A673 (cell line): ENCODE measurements around the gene PDSS1.

Experiments
- EZH2 ChIP-seq: fragments of 200-600 bp; sonication (generic); IDR thresholded peaks from 2 replicates; pipeline ENCODE4 v1.6.1; 2017; ENCODE audit warnings: borderline replicate concordance, low read depth, mild to moderate bottlenecking, mixed read lengths, antibody characterized with exemption, low read length; ENCODE audit not compliant: poor library complexity, severe bottlenecking
- TF ChIP-seq, protein P1 (sequence below): fragments of 300-800, 200-600 bp; sonication (generic); conservative IDR thresholded peaks from 2 replicates; pipeline ENCODE4 v1.5.1; 2017; ENCODE audit warnings: low read depth, mild to moderate bottlenecking, antibody characterized with exemption, low read length, moderate library complexity, mixed read lengths

DNA sequence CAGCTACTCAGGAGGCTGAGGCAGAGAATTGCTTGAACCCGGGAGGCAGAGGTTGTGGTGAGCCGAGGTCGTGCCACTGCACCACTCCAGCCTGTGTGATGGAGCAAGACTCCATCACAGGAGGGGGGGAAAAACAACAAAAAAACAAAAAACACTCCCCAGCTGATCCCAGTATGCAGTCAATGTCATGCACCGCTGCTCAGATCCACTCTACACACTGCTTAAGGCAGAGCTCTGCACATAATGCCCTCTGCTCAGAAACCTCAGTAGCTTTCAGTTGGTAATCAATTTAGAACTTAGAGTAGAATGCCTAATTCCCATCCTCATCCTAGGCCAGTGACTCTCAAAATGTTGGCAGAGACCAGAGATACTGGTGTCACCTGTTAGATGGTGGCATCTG lies 43.9 kb downstream of the PDSS1 start:
- TF ChIP-seq, protein P1, sequence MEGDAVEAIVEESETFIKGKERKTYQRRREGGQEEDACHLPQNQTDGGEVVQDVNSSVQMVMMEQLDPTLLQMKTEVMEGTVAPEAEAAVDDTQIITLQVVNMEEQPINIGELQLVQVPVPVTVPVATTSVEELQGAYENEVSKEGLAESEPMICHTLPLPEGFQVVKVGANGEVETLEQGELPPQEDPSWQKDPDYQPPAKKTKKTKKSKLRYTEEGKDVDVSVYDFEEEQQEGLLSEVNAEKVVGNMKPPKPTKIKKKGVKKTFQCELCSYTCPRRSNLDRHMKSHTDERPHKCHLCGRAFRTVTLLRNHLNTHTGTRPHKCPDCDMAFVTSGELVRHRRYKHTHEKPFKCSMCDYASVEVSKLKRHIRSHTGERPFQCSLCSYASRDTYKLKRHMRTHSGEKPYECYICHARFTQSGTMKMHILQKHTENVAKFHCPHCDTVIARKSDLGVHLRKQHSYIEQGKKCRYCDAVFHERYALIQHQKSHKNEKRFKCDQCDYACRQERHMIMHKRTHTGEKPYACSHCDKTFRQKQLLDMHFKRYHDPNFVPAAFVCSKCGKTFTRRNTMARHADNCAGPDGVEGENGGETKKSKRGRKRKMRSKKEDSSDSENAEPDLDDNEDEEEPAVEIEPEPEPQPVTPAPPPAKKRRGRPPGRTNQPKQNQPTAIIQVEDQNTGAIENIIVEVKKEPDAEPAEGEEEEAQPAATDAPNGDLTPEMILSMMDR, result no peak
- no peak for TF ChIP-seq EZH2
